NOMO-1 treated with DMSO at 0.1 percent for 48 hours (cell line): ENCODE measurements around the gene TAF13.
"Not testable (repeated sequence)": the region's sequence is repeated elsewhere in the genome, so short reads cannot be mapped to it uniquely, and the experiment has no call there.

Experiments used
- DNase-seq: peaks from one replicate; lab custom pipeline; 2025; ENCODE audit not compliant: unreplicated experiment; lab: John Stamatoyannopoulos, UW

Gene TAF13

DNA sequence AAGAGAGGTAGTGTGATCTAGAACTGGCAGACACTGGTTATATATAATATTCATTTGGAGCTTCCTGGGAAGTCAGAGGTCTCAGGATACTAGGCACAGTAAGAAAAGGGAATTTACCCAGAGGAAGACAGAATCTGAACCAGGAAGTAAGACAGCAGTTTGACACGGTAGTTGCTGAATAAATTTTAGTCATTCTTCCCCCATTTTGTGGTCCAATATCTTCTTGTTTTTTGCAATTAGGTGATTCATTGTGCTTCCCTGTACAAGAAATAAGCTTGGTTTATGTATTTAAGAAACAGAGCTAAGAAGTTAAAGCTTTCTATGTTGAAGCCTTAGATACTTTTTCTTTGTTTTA lies 16.0 kb upstream of the TAF13 start:
- peak; percentile 76 for DNase-seq

DNA sequence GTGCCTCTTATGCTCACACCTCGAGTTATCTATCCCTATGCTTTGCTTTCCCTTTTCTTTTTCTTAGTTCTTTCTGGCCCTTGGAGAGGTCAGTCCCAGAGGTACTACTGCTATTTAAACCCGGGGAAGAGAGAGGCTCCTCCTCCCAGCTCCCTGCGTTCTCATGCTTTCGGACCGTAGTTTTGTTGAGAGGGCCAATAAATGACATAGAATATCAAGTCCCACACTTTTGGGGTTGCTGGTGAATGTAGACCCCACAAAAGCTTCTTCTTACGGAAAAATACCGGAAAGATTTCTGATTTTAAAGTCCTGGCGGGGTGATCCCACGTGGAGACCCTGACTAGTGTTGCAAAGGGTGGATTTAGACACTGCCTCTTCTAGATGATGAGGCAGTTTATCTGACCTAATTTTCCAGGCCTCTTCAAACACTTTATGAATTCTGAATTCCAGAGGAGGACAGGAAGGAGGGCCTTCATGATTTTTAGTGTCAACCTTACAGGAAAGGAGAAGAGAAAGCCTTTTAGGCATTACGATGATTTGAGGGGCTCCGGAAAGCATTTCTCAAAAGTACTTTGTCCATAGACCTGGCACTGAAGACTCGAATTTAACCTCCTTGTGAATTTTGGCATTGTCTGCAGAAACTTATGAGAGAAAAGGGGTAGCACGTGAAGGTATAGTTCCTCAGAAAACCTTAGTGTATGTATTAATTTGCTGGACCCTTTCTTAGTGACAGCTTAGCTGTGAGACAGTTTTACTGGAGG lies 15.5 kb upstream of the TAF13 start:
- peak; percentile 71 for DNase-seq

- peak; percentile 96 for DNase-seq
Observed at GRCh38 chr1:109090196-109091077, 14.6 kb upstream of the TAF13 start, which contains the start of gene TMEM167B. TMEM167B (plus strand) TSS chr1:109090764; CDS start chr1:109090873, 109 bp downstream.

GRCh38 chr1:109089242-109090015 lies 13.6 kb upstream of the TAF13 start:
- no peak for DNase-seq

DNA sequence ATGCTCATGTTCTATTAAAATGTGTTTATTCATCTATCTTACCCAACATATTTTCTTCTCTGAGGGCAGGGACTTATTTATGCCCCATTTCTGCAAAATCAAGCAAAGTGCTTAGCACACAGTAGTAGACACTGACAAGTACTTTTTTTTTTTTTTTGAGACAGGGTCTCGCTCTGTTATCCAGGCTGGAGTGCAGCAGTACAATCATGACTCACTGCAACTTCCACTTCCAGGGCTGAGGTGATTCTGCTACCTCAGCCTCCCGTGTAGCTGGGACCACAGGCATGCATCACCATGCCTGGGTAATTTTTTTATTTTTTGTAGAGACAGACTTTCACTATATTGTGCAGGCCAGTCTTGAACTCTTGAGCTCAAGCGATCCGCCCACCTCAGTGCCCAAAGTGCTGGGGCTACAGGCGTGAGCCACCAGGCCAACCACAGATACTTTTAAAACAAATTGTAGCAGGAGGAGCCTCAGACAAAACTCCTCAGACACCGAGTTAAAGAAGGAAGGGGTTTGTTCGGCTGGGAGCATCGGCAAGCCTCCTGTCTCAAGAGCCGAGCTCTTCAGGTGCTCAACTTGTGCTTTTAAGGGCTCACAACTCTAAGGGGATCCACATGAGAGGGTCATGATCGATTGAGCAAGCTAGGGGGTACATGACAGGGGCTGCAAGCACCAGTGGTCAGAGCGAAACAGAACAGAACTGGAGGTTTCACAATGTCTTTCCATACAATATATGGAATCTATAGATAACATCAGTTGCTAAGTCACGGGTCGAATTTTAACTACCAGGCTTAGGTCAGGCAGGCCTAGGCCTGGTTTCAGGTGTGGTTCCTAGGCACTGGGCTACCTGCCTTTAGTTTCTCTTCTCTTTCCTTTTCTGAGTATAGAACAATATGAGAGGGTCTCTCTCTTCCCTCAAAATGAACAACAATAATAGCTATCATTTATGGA lies 9.0 kb upstream of the TAF13 start:
- DNase-seq = no peak

DNA sequence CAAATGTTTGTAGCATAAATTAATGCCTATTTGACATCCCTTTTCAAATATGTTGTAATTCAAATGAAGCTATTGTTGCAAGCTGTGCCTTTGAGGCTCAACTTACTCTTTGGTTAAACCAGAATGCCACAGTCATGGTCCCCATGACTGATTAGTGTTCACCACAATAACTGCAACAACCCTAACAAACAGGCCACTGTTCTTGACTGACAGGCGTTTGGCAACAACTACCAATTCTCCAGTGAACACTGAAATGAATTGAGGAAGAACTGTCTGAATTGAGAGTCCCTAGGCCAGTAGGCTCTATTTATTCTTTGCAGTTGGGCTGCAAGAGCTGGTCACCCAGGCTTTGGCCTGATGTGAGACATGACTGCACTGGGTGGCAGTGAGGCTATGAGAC lies 8.1 kb upstream of the TAF13 start:
- peak; percentile 32 for DNase-seq

- DNase-seq = no peak
Observed at GRCh38 chr1:109083501-109083900, 7.7 kb upstream of the TAF13 start.

DNA sequence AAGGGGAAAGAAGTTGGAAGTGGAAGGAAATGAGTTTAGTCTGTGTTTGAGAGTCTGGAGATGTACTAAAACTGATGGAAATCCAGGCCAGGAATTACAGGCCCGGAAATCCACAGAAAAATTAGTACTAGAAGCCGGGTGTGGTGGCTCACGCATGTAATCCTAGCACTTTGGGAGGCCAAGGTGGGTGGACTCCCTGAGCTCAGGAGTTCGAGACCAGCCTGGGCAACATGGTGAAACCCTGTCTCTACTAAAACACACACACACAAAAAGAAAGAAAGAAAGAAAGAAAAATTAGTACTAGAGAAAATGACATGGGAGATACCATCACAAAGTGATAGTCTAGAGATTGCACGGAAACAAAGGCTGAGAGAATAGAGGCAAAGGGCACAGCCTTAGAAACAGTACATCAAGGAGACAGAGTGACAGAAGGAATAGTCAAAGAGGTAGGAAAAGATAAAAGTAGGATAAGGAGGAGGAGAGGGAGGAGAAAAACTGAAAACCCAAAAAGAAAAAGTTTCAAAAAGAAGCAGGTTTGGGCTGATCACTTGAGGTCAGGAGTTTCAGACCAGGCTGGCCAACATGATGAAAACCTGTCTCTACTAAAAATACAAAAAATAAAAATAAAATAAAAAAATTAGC lies 4.8 kb upstream of the TAF13 start:
- no peak for DNase-seq

- no peak for DNase-seq
Observed at GRCh38 chr1:109079240-109079622, 3.4 kb upstream of the TAF13 start.

DNA sequence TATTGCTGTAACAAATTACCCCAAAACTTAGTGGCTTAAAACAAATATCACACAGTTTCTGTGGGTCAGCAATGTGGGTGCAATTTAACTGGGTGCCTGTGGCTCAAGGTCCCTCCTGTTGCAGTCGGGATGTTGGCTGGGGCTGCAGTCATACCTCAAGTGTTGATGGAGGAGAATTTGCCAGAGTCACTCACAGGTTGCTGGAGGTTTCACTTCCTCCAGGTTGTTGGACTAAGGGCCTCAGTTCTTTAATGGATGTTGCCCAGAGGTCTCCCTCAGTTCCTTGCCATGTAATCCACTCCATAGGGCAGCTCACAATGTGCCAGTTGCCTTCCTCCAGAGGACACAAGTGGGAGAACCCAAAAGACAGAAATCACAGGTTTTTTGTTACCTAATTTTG lies 2.5 kb upstream of the TAF13 start:
- DNase-seq = peak; percentile 59

- no peak for DNase-seq
Observed at GRCh38 chr1:109069294-109069693, 6.5 kb downstream of the TAF13 start.

DNA sequence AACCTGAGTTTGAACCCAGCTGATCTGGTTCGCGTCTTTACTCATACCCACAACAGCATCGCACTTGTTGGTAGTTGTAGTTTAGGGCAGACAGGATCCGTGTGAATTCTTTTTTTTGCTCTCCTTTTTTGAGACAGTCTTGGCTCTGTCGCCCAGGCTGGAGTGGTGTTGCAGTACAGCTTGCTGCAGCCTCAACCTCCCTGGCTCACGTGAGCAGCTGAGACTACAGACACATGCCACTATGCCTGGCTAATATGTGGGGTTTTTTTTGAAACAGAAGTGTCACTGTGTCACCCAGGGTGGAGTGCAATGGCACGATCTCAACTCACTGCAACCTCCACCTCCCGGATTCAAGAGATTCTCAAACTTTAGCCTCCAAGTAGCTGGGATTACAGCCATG lies 7.9 kb downstream of the TAF13 start:
- no peak for DNase-seq

GRCh38 chr1:109065137-109065536 lies 10.7 kb downstream of the TAF13 start:
- DNase-seq = no peak

GRCh38 chr1:109061183-109061582 lies 14.6 kb downstream of the TAF13 start:
- no peak for DNase-seq

- no peak for DNase-seq
Observed at GRCh38 chr1:109060707-109061106, 15.1 kb downstream of the TAF13 start.

DNA sequence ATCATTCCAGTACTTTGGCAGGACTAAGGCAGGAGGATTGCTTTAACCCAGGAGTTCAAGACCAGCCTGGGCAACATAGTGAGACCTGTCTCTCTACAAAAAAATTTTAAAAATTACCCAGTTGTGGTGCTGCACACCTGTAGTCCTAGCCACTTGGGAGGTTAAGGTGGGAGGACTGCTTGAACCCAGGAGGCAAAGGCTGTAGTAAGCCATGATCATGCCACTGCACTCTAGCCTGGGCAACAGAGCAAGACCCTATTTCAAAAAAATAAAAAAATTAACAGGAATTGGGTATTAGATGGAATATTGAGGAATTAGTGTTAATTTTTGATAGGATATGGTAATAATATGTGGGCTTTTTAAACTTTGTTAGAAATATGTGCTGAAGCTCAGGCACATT lies 16.8 kb downstream of the TAF13 start:
- DNase-seq = no peak

DNA sequence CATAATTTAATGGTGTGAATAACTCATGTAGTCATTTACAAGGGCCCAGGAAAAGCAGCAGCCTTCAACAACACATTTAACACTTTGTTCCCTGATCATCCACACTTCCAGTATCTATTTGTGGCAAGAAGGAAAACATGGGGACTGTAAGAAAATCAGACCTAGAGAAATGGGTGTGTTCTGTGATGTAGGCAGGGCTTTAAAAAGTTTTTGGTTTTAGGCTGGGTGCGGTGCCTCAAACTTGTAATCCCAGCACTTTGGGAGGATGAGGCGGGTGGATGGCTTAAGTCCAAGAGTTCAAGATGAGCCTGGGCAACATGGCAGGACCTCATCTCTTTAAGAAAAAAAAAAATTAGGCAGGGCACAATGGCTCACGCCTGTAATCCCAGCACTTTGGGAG lies 19.7 kb downstream of the TAF13 start:
- no peak for DNase-seq

GRCh38 chr1:109052145-109052544 lies 23.7 kb downstream of the TAF13 start:
- DNase-seq = not testable (repeated sequence)

- no peak for DNase-seq
Observed at GRCh38 chr1:109050228-109050995, 25.4 kb downstream of the TAF13 start.
